C1 segment of cervical spinal cord (tissue), 14 donors: ENCODE data around the gene PLEKHG1.

Experiments used
- DNase-seq, 14 donors: peaks; one replicate each; lab custom pipeline; 2025; lab: John Stamatoyannopoulos, UW

Gene PLEKHG1

DNA sequence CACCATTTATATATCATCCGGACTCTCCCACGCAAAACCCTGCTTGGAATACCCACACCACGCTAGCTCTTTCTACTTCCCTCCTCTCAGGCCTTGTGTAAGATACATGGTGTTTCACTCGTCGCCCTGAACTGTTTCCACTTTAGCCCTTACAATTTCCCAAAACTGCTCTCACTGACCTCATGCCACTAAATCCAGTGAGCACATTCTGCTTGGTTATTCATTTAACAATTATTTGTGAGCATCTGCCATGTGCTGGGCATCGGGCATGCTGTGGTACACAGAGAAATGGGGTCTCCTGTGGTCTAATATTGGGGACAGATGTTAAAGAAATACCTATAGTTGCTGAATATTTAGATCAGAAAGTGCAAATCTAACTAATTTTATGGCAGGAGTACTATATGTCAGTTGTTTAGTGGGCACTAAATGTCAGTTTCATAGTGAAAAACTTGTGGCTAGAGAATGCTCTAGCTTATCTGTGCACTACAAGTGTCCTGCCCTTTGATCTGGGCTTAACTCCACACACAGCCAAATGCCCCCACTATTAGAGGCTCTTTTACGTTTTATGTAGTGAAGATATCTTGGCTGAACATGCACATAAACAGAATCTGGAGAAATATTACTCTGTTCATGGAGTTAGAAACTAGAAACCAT is 41.0 kb downstream of the PLEKHG1 start:
- DNase-seq = no peak

DNA sequence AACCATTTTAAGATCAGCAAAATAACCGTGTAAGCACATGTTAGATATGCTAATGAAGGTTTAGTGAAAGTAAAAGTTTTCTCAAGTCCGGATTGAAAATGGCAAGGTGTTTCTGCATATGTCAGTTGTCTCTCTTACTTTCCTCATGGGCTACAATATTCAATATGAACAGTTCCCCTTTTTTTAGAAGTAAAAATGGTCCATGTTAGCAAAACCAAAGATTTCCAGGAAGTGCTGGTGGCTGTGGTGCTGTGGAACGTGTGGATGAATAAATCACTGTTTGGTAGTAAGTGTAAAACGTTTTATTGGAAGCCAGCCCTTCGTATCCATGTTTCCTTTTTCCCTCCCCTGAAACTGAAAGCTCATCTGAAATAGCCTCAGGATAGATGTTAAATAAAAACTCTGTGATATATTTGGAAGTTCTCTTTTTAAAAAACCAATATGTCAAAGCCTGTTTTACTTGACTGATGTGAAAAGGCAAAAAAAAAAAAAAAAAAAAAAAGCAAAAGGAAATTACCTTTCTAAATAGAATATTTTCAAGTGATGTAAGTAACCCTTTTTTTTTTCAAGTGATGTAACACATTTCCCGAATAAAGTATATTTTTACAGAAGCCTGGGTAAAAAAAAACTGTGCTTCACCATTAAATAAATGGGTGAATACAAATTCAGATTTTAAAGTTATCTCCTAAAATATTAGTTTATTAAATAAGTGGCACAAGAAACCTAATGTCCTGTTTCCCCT is 41.9 kb downstream of the PLEKHG1 start:
- DNase-seq = no peak

DNA sequence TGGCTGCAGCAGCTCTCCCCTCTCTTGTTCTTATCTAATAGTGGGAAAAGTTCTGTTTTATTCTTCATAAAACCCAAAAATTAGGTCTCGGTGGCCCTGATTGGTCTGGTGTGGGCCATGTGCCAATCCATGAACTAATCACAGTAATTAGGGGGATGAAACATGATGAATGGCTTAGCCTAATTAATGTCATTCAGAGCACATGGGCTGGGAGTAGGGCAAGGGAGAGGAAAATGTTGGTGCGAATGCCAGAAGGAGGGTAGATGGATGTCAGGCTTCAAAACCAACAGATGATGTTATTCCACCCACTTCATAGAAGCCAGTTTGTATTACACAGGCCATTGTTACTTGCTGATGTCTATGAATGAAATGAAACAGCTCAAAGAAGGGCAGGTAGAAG is 46.5 kb downstream of the PLEKHG1 start:
- no peak for DNase-seq

DNA sequence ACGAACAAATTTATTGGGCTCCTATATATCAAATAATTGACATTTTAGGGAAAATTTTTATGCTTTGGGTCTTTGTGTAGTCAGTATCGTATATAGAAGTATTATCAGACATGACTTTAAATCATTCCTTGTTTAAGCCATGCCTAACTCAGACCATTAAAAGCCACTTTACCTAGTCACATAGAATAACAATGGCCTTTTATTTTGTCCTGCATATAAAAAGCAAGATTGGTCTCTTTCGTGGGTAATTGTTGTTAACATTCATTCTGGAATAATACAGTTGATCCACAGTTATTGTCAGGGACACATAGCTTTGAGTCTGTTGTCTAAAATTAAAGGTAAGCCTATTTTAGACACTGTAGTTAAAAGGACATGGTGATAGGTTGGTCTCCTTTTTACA is 47.4 kb downstream of the PLEKHG1 start:
- no peak for DNase-seq
